ENCODE measurements around the gene CNNM2. TPM values are rescaled to one million over a fixed set of nuclear protein-coding genes. Genes with fewer than 3 reads are reported as not detected.

CNNM2 gene
- total and polyA plus RNA-seq, 11 donors: 1.3 to 6.3 (median 3.4) TPM

DNA sequence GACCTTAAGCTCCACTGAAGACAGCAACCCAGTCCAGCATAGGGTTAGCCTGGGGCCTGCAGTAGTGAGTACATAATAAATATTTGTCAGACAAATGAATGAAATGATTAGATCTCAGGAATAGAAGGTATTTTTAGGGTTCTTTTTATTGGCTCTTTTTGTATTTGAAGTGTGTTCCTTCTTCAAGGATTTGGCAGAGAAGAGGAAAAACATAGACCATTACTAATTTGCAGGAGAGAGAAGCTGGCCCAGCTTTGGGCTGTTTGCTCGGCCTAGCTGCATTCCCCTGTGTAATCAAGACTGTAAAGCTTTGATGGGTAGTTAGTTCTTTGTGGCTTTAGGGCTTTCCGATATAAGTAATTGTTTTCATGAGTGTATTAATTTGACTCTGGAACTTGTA lies 64.2 kb downstream of the CNNM2 start:
- Histone ChIP-seq H3K27ac (no peak overlapping the region), H3K27me3 (no peaks in the 10 kb centered on the region), H3K4me3 (no peak overlapping the region), H3K36me3 (no peaks in the 10 kb centered on the region), H3K9me3 (no peaks in the 10 kb centered on the region), H3K4me1 (peaks cover 0 to 6% (median 0%) of the 10 kb centered on the region in 12 donors)
- TF ChIP-seq POLR2A (IDR thresholded peaks at IDR 0.05) (no peak), CTCF (IDR thresholded peaks at IDR 0.05) (no peak)
- DNase-seq (no peak), ATAC-seq (no peak)
- intact Hi-C loops (cut with DNase I): no loop called here
- 65 to 85% (median 78%) methylated on average over 2 of the region's 2 CpGs for WGBS, 4 donors

DNA sequence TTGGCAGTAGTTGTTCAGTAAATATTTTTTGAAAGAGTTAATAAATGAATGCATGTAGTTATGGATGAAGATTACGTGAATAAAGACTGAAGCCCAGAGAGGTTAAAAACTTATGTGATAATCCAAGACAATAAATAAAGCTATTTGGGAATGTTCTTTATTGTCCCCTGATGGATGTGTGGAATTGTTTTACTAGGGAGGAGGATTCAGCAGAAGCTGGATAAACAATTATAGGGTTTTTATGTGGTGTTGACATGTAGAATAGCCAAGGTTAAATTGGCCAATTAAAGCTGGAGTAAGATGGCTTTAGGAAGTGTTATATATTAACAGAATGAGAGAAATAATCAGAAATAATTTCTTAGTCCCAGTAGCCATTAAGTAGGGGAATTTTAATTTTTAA lies 66.0 kb downstream of the CNNM2 start:
- DNase-seq (no peak), ATAC-seq (no peak)
- H3K36me3 ChIP-seq: no peaks in the 10 kb centered on the region

DNA sequence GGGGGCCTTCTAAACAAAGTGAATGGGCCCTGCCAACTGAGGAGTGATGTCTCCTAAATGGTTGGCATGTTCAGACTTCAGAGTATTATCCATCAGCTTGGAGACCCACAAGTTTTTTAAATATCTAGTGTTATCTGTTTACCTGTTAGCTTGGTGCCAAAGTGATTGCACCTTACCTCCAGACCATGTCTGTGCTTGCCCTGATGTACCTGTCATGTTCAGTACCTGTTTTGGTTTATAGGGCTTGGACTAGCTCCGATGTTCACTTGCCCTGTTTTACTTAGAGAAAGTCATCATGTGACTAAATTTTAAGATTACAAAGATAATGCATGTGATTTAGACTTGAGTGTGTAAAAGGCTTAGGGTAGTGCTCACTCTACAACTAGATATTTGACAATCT lies 67.7 kb downstream of the CNNM2 start:
- 92 to 97% (median 95%) methylated on average over 1 of the region's 1 CpG for WGBS, 4 donors
- ATAC-seq (no peak), DNase-seq (no peak)
- H3K27me3 ChIP-seq: no peaks in the 10 kb centered on the region
- H3K4me3 ChIP-seq: no peak overlapping the region
- TF ChIP-seq POLR2A (IDR thresholded peaks at IDR 0.05) (no peak), CTCF (IDR thresholded peaks at IDR 0.05) (no peak)
- peaks cover 0 to 8% (median 0%) of the 10 kb centered on the region in 12 donors for H3K4me1 ChIP-seq
- no peaks in the 10 kb centered on the region for H3K36me3 ChIP-seq
- no peak overlapping the region for H3K27ac ChIP-seq
- no peaks in the 10 kb centered on the region for H3K9me3 ChIP-seq
- intact Hi-C loops (cut with DNase I): no loop called here

More for the DNA sequence above, 66.0 kb downstream of the CNNM2 start:
- Histone ChIP-seq H3K27ac (no peak overlapping the region), H3K4me1 (peaks cover 0 to 10% (median 0%) of the 10 kb centered on the region in 12 donors), H3K27me3 (no peaks in the 10 kb centered on the region), H3K4me3 (no peak overlapping the region), H3K9me3 (no peaks in the 10 kb centered on the region)
- intact Hi-C loops (cut with DNase I): no loop called here
- WGBS, 4 donors: 93 to 98% (median 96%) methylated on average over 1 of the region's 1 CpG
- no peak for TF ChIP-seq CTCF (IDR thresholded peaks at IDR 0.05)
- no peak for TF ChIP-seq POLR2A (IDR thresholded peaks at IDR 0.05)

GRCh38 chr10:102988404-102989314 lies 70.6 kb downstream of the CNNM2 start:
- DNase-seq (no peak), ATAC-seq (no peak)
- no peaks in the 10 kb centered on the region for H3K36me3 ChIP-seq
- 58 to 67% (median 65%) methylated on average over 8 of the region's 8 CpGs for WGBS, 4 donors
- H3K27me3 ChIP-seq: no peaks in the 10 kb centered on the region
- H3K9me3 ChIP-seq: no peaks in the 10 kb centered on the region
- no peak overlapping the region for H3K27ac ChIP-seq
- H3K4me3 ChIP-seq: no peak overlapping the region
- intact Hi-C loops (cut with DNase I): no loop called here
- H3K4me1 ChIP-seq: peaks cover 0 to 8% (median 0%) of the 10 kb centered on the region in 12 donors
- TF ChIP-seq CTCF (IDR thresholded peaks at IDR 0.05) (no peak), POLR2A (IDR thresholded peaks at IDR 0.05) (no peak)

Measured in heart left ventricle (tissue), 16 donors.